Stimulated activated CD8-positive, alpha-beta memory T cell treated with anti-CD3 and anti-CD28 coated beads, Interleukin-7, amount 100 ng/mL, for 4 hours (primary cell): Measurements from ENCODE around the gene C2orf74.
A peak's percentile ranks its signal among the peaks of the same experiment; 100 is the strongest.
"Not testable (repeated sequence)": the region's sequence is repeated elsewhere in the genome, so short reads cannot be mapped to it uniquely, and the experiment has no call there.

ENCODE experiments used
- DNase-seq, 2 donors: peaks; one replicate each; pipeline ENCODE4 v3.0.0-alpha.2; 2020; ENCODE audit warnings: low read depth in 2 of 2

C2orf74 gene

DNA sequence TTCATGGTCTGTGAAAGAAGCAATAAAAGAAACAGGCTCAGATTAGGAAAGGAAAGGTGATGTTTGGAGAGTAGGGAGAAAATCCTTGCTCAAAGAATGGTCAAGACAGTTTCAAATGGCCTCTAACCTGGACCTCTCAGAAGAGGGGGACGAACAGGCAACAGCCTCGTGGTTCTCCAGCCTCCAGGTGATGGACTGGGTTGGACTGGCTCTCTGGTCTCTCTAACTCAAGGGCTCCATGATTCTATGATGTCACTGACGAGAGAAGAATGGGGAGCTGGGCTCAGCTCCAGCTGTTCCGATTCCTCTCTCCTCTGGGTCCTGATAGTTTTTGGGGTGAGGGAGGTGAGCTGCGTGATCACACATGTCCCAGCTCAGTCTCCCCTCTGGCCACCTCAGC is at the start of gene C2orf74:
Gene C2orf74 (plus strand): TSS at position 301 of the 400 bp plus-strand sequence. CDS start 327 bp downstream, outside the sequence.
- no peak for DNase-seq

DNA sequence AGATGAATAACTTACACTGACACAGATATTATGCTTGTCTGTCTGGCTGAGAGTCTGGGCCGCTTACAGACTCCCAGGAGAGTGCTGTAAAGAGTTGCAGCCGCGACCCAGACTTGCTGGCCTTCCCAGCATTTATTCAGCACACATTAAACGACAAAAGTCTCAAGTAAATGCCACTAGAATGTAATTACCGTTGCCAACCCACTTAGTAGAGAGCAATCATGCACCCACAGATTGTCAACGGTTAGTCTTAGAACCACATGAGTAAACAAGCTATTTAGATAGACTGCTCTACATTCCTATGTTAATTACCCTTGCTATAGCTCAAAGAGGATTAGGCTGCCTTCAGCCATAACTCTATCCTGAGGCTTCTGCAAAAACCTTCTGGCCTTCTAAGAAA is 47.8 kb upstream of the C2orf74 start:
- DNase-seq, result no peak

DNA sequence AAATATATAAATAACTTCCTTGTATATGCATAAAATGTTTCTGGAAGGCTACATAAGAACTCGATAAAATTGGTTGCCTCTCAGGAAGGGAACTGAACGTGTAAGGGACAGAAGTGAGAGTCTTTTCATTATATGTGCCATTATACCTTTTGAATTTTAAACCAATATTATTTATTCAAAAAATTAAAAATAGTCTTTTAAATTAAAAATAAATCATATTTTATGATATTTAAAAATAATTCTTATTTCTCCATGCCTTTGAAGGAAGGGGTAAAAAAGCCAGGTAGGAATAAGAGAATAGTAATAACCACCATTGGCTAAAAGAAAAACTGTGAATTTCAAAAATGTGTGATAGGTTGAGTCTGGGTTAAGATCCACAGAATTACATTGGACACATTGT is 45.7 kb upstream of the C2orf74 start:
- DNase-seq, result no peak

DNA sequence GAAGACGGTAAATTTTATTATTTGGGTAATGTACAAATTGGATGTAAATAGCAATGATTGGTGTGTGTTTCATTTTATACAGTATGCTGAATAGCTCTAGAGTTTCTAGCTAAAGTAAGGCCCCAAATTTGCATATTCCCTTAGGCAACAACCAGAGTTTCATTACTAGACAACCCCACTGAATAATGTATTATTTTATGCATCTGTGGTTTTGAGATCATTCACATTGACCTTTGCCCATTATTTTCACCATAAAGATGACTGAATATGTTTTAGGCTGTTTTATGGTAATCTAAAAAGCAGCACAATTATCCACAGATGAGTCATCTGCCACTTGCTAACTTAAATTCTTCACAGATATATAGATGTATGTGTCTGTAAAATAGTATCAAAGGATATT is 44.5 kb upstream of the C2orf74 start:
- no peak for DNase-seq

DNA sequence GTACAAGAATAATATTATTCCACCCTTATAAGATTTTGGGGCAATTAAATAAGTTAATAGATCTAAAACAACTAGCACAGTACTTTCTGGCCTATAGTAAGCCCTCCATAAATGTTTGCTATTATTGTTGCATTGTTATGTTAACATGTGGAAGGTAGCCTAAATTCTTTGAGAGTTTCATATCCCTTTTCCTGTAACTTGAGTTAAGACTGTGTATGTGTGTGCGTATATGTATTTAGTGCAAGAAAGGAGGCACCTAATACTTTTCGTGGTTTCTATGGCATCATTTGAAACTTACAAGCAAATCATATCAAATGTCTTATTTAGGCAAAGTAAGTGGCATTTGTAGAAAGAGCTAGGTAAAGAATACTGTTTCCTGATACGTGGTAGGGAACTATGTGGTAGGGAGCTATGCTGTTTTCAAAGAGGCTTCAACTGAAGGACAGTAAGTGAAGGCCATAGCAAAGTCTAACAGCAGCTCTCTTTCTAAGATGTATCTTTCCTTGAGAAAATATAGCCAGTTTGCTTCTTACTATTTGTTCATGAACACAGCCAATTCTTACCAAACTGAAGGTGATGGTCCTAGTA is 36.8 kb upstream of the C2orf74 start:
- DNase-seq, result no peak

DNA sequence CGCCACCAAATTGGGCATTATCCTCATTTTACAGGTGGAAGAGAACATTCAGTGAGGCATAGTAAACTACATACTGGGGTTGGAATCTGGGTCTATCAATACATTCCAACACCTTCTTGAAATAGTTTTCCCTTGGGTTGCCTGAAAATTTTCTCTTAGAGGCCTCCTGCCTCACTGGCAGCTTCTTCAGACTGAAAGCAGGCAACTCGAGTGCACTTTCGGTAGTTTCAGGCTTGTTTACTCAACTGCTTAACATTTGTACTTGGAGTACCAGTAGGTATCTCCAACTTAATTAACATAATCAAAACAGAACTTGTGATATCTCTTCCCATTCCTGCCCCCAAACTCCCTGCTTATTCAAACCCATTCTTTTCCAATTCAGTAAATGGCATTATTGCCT is 36.2 kb upstream of the C2orf74 start:
- no peak for DNase-seq

DNA sequence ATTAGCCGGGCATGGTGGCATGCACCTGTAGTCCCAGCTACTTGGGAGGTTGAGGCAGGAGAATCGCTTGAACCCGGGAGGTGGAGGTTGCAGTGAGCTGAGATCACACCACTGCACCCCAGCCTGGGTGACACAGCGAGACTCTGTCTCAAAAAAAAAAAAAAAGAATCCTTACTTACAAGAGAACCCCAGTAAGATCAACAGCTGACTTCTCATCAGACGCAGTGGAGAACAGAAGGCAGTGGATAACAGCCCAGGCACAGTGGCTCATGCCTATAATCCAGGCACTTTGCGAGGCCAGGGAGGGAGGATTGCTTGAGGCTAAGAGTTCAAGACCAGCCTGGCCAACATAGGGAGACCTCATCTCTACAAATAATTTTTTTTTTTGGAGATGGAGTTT is 33.9 kb upstream of the C2orf74 start:
- DNase-seq, result not testable (repeated sequence)

DNA sequence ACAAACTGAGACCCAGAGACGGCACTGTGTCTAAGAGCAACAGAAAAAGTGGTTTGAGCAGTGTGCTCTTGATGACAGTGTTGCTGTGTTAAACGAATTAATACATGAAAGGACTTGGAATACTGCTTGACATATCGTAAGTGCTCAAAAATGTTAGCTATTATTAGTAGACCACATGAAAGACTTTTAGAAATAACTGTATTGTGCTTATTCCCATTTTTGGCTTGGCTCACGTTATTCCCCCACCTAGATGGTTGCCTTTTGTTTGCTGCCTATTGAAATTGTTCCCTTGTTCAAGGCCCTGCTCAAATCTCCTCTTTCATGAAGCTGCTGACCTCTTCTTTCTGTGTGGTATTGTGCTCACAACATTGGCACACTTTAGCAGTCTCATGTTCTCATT is 27.8 kb upstream of the C2orf74 start:
- no peak for DNase-seq

DNA sequence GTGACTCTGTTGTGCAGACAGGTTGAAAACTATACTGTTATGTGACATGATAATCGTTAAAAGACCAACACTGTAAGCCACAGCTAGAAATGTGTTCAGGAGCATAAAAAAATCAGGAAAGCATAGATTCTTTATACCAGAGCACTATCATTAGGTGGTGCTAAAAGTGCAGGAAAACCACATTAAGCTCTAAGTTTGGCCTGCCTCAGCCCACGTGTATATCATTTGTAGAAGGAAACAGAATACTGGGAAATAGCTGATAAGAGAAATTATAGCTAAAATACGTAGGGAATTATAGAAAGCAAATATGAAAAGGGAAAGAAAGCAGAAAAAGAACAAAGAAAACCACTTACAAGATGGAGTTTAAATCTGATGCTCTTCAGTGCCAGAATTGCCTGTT is 26.5 kb upstream of the C2orf74 start:
- no peak for DNase-seq

DNA sequence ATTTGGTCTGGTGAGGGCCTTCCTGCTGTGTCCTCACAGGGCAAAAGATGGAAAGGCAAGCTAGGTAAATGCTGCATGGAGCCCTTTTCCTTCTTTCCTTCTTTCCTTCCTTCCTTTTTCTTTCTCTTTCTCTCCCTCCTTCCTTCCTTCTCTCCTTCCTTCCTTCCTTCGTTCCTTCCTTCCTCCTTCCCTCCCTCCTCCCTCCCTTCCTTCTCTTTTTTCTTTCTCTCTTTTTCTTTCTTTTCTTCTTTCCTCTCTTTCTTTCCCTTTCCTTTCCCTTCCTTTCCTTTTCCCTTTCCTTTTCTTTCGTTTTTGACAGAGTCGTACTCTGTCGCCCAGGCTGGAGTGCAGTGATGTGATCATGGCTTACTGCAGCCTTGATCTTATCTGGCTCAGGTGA is 23.1 kb upstream of the C2orf74 start:
- DNase-seq, result no peak

DNA sequence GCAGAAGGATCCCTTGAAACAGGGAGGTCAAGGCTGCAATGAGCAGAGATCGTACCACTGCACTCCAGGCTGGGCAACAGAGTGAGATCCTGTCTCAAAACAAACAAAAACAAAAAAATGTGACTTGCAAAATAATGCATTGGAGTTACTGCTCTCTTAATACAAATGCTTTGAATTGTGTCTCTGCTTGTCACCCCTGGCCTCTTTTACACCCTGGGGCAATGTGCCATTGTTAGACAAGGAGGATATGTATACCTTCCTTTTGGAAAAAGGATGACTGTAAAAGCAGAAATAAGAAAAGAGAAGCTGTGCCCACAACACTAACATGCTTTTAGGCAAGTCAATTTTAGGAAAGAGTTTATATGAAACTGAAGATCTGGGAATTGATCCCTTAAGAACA is 20.8 kb upstream of the C2orf74 start:
- DNase-seq, result no peak

DNA sequence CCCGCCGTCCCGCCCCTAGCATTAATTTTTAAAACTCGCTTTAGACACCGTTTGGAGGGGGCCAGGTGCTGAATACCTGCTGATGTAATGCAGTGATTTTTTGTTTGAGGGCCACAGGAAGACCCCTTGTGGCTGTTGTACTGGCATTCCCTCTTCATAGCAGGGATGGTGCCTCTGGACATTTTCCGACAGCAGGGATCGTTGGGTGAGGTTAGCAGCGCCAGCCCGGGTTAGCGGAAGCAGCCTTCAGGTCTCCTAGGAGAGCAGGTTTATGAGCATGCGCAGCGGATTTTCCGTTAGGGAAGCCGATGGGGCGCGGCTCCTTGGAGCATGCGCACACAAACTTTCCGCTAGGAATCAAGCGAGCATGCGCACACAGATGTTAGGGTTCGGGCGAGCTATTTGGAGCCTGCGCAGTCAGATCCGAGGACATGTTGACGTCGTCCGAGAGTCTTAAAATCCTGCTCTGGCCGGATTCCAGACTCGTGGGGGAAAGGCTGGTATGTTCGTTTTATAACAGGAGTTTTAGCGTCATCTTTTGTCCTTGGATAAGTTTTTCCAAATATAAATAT is 17.2 kb upstream of the C2orf74 start:
- DNase-seq, result peak; percentile 84 to 90

DNA sequence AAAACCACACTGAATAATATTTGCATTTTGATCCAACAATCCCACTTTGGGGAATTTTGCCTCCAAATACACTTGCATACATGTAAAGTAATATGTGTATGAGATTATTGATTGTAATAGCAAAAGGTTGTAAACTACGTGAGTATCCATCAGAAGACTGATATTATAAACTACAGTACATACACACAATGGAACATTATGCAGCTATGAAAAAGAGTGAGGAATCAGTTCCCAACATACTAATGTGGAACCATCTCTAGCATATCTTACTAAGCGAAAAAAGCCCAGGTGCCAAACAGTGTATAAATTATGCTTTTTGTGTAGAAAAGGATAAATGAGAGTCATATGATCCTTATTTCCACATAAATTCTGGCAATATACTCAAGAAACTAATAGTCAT is 16.0 kb upstream of the C2orf74 start:
- DNase-seq, result no peak

DNA sequence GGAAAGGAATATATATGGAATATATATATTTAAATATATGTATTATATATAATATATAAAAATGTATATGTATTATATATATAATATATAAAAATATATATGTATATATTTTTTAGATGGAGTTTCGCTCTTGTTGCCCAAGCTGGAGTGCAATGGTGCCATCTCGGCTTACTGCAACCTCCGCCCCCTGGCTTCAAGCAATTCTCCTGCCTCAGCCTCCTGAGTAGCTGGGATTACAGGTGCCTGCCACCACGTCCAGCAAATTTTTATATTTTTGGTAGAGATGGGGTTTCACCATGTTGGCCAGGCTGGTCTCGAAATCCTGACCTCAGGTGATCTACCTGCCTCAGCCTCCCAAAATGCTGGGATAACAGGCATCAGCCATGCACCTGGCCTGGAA is 13.9 kb upstream of the C2orf74 start:
- not testable (repeated sequence) for DNase-seq

DNA sequence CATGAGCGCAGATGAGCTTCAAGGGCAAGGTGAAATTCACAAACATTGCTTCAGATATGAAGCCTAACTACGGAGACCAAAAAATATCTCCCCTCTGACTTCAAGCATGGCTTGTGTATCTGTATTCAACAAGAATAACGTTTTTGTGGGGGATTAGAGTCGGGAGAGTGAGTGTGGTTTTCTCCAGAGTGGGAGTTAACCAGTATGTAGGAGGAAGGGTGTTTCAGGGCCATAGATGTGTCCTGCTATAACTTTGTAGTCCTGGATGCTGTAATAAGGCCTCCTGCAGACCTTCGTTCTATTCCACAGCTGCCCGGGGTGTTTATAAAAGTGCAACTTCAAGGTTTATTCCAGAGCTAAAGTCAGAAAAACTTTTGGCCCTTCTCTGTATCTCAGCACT is 12.9 kb upstream of the C2orf74 start:
- DNase-seq, result no peak

DNA sequence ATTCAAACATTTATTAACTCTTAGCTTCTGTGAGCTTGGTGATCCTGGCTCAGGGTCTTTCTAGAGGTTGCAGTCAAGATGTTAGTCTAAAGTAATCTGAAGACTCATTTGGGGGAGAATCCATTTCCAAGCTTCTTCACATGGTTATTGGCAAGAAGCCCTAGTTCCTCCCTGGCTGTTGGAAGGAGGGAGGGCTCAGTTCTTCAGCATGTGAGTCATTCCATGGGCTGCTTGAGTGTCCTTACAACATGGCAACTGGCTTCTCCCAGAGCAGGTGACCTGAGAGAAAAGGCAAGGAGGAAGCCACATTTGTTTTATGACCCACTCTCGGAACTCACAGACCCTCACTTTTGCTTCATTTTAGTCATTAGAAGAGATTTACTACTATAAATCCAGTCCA is 10.6 kb upstream of the C2orf74 start:
- DNase-seq, result no peak

DNA sequence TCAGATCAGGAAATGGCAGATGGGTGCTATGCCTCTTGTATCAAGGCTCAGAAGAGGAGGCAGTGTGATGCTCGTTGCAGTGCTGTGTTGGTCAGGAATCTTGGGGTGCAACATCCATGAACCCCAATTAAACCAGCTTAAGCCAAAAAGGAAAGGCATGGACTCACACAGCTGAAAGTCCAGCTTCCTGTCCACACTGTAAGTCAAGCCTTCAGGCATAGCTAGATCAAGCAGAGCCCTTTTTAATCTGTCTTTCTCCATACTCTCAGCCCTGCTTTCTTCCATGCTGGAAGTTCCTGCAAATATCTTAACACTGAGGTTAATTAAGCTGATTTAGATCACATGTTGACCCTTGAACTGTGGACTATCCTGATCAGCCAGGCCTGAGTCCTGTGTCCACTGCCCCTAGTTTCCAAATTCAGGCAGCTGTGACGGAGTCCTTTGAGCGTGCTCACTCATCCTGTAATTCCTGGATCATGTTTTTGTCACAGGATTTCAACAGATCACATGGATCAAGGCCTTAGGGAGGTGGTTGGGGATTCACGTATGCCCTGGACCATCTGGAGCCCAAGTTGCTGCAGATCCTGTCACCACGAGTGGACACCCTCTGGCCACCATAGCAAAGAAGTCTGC is 4.5 kb upstream of the C2orf74 start:
- DNase-seq, result no peak

DNA sequence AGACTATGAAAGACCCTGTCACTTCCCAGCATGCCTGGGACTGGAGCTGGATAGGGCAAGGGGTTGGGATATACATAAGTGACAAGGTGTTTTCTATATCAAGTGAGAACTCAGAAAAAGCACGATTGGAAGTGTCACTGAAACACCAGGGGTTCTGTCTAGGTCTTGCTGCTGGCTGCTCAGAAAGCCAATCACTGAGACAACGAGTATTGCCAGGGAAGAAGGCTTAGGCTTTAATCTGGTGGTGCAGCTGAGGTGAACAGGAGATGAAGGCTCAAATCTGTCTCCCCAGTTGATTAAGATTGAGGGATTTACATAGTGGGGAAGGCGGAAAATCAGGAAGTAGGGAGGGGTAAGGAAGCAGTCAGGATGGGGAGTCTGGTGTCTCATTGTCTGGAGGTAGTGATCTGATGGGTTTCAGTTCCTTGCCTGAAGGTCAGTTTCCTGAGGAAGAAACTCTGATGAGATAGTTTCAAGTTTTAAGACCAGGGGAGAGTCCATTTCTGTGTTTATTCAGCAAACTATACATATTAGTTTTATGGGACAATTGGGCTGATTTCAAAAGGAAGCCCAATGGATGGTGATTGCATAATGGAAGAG is 3.5 kb upstream of the C2orf74 start:
- DNase-seq, result no peak

DNA sequence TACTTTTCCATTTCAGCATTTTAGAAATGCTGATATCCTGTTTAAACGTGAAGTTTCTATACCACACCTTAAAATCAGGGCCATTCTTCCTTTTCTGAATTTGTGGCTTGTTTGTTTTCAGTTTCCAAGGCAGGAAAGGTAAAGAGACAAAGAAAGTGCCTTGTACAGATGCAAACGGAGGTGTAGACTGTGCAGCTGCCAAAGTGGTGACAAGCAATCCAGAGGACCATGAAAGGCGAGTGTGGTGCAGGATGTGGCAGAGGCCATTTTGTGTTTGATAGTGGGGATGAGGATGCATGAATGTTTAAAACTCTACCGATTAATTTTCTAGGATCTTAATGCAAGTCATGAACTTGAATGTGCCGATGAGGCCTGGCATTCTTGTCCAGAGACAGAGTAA is 733 bp downstream of the C2orf74 start:
- DNase-seq, result no peak

DNA sequence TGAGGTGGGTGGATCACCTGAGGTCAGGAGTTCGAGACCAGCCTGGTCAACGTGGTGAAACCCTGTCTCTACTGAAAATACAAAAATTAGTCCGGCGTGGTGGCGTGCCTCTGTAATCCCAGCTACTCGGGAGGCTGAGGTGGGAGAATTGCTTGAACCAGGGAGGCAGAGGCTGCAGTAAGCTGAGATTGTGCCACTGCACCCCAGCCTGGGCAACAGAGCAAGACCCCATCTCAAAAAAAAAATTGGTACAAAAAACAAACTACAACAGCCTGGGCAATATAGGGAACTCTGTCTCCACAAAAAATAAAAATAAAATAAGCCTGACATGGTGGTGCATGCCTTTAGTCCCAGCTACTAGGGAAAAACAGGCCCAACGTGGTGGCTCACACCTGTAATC is 3.1 kb downstream of the C2orf74 start:
- DNase-seq, result not testable (repeated sequence)

DNA sequence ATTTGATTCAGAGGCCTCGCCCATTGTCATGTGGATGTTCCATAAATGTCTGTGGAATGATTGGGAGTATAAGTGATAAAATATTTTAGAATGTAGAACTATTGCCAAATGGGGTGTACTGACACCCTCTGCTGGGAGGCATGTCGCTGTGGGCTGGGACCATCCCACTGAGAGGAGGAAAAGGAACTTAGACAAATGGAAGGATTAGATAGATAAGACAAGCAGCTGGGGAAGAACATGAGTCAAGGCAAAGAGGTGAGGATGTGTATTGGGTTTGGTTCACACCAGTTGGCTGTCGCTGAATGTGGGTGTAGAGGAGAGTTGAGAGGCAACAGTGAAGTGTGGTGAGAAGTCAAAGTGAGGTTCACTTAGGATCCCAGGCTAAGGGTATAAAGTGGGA is 4.0 kb downstream of the C2orf74 start:
- no peak for DNase-seq

DNA sequence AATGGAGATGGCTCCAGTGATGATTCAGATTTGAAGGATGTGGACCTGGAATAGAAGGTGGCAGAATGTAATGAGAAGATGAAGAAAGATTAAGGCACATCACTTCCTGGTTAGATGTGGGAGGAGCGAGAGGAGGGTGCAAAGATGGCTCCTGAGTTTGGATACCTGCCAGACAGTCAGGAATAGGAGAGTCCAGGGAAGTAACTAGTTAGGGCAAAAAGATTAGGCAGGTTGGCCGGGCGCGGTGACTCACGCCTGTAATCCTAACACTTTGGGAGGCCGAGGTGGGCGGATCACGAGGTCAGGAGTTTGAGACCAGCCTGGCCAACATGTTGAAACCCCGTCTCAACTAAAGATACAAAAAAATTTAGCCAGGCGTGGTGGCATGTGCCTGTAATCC is 5.6 kb downstream of the C2orf74 start:
- no peak for DNase-seq

DNA sequence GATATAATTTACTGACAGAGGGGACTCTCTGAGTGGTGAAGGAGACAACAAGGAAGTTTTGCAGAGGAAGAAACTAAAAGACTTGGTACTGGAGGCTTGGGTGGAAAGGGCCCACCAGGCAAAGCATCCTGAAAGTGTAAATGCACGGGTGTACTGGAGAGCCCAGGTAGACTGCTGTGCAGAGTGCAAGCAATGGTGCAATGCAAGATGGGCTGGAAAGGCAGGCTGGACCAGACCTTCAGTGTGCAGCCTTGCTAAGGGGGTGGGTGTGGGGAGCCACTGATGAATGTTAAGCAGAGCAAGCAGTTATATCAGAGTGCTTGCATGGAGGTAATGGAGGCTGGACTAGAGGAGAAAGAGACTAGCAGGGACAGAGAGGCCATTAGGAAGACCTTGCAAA is 10.7 kb downstream of the C2orf74 start:
- no peak for DNase-seq
